Natural killer cell (primary cell): ENCODE results near the gene FAM3D. TPM values are rescaled to one million over a fixed set of nuclear protein-coding genes. Genes with fewer than 3 reads are reported as not detected.

Experiments
- ATAC-seq, 3 donors: fragments of 150-1000 bp in 2 of 3; fragments of 200-7000 bp in 1 of 3; cut with Tn5 transposase; 1 replicate in 1 of 3; 2 replicates in 2 of 3; pipeline ENCODE4 v1.10.0; 2021; ENCODE audit warnings: mild to moderate bottlenecking in 2 of 3, moderate library complexity in 2 of 3
- DNase-seq, 2 donors: peaks; one replicate each; pipeline versions ENCODE4 v3.0.0 to v3.0.0-alpha.2; 2013 to 2021; ENCODE audit warnings: mixed read lengths in 1 of 2
- H3K27ac ChIP-seq: one replicate; pipeline ENCODE4 v1.5.1; 2013; ENCODE audit warnings: mild to moderate bottlenecking, low read length
- H3K27me3 ChIP-seq: one replicate; pipeline ENCODE4 v1.6.1; 2013; ENCODE audit warnings: low read length; ENCODE audit not compliant: control insufficient read depth, insufficient read depth
- H3K36me3 ChIP-seq: one replicate; pipeline ENCODE4 v1.6.1; 2013; ENCODE audit warnings: low read length; ENCODE audit not compliant: control insufficient read depth, insufficient read depth
- H3K4me1 ChIP-seq: one replicate; pipeline ENCODE4 v1.6.1; 2013; ENCODE audit warnings: low read length; ENCODE audit not compliant: control insufficient read depth, insufficient read depth
- H3K4me3 ChIP-seq: one replicate; pipeline ENCODE4 v1.5.1; 2013; ENCODE audit warnings: low read length
- H3K9me3 ChIP-seq: one replicate; pipeline ENCODE4 v1.6.1; 2013; ENCODE audit warnings: low read length; ENCODE audit not compliant: control insufficient read depth, insufficient read depth
- H3K27ac Mint-ChIP-seq, 2 donors: one replicate each; pipeline ENCODE4 v1.8.0; 2022; ENCODE audit warnings: mild to moderate bottlenecking in 2 of 2, mixed read lengths in 2 of 2, moderate library complexity in 1 of 2
- H3K27me3 Mint-ChIP-seq, 2 donors: one replicate each; pipeline ENCODE4 v1.8.0; 2022; ENCODE audit warnings: low read depth in 2 of 2, mixed read lengths in 2 of 2
- H3K36me3 Mint-ChIP-seq: one replicate; pipeline ENCODE4 v1.8.0; 2022; ENCODE audit warnings: mixed read lengths
- H3K4me1 Mint-ChIP-seq, 2 donors: one replicate each; pipeline ENCODE4 v1.8.0; 2022; ENCODE audit warnings: mixed read lengths in 2 of 2
- H3K4me3 Mint-ChIP-seq: one replicate; pipeline ENCODE4 v1.8.0; 2022; ENCODE audit warnings: mild to moderate bottlenecking, moderate library complexity, mixed read lengths
- H3K9me3 Mint-ChIP-seq, 2 donors: one replicate each; pipeline ENCODE4 v1.8.0; 2022; ENCODE audit warnings: mixed read lengths in 2 of 2
- WGBS: methylation state at CpG from one replicate; pipeline ENCODE4 v1.1.7; 2013; ENCODE audit warnings: missing lambda C conversion rate; ENCODE audit not compliant: insufficient coverage; 5-methylcytosine and 5-hydroxymethylcytosine counted together
- intact Hi-C: fragments of 100-400 bp; cut with micrococcal nuclease; formaldehyde crosslinking; loops from one replicate; pipeline ENCODE4 v1.14.2; 2022
- total RNA-seq, 4 donors: library from RNA; stranded (reverse); fragments of 120-200 nt in 1 of 4; gene quantifications; one replicate each; pipeline versions ENCODE4 v1.2.3 to v1.2.4, GENCODE V29; 2013 to 2022
- TF ChIP-seq, protein P1 (sequence below): fragments of 200-600 bp; IDR thresholded peaks from one replicate; pipeline ENCODE4 v1.8.0; 2022; ENCODE audit warnings: antibody characterized with exemption

Gene FAM3D
- total RNA-seq, 3 donors from 2014 or later (not counting 1 experiment from before 2014, with no cell fraction given), result not detected

- no peaks in the 10 kb centered on the region for H3K4me1 Mint-ChIP-seq
- Histone ChIP-seq H3K9me3 (no peaks in the 10 kb centered on the region), H3K27me3 (no peaks in the 10 kb centered on the region), H3K4me1 (no peaks in the 10 kb centered on the region), H3K36me3 (no peaks in the 10 kb centered on the region), H3K27ac (no peak overlapping the region), H3K4me3 (no peak overlapping the region)
- intact Hi-C loops, result no loop called here
- ATAC-seq, result no peak
- peaks cover 2 to 3% of the 10 kb centered on the region in 2 donors for H3K9me3 Mint-ChIP-seq
- DNase-seq, result no peak
- H3K36me3 Mint-ChIP-seq, result no peaks in the 10 kb centered on the region
- H3K4me3 Mint-ChIP-seq, result no peak overlapping the region
- 100% methylated on average over 1 of the region's 1 CpG for WGBS
- peaks cover 0 to 9% of the 10 kb centered on the region in 2 donors for H3K27me3 Mint-ChIP-seq
- TF ChIP-seq, protein P1, sequence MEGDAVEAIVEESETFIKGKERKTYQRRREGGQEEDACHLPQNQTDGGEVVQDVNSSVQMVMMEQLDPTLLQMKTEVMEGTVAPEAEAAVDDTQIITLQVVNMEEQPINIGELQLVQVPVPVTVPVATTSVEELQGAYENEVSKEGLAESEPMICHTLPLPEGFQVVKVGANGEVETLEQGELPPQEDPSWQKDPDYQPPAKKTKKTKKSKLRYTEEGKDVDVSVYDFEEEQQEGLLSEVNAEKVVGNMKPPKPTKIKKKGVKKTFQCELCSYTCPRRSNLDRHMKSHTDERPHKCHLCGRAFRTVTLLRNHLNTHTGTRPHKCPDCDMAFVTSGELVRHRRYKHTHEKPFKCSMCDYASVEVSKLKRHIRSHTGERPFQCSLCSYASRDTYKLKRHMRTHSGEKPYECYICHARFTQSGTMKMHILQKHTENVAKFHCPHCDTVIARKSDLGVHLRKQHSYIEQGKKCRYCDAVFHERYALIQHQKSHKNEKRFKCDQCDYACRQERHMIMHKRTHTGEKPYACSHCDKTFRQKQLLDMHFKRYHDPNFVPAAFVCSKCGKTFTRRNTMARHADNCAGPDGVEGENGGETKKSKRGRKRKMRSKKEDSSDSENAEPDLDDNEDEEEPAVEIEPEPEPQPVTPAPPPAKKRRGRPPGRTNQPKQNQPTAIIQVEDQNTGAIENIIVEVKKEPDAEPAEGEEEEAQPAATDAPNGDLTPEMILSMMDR, result no peak
- no peak overlapping the region for H3K27ac Mint-ChIP-seq
Measured at GRCh38 chr3:58691997-58692396, 25.4 kb upstream of the FAM3D start.

DNA sequence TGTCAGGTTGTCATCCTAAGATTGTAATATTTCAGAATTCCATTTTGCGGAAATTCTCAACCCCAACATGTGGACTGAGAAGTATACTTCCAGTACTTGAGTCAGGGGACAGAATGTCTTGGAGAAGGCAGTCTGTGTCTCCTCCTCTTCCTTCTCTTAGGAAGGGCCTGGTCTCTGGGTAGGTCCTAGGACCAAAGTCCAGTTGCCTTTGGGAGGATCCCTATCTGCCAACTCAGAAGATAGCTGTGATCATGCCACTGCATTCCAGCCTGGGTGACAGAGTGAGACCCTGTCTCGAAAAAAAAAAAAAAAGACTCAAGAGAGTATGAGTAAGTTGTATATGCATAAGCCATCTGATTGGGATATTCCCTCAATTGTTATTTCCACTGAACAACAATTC is 23.9 kb upstream of the FAM3D start:
- Histone ChIP-seq H3K36me3 (no peaks in the 10 kb centered on the region), H3K9me3 (no peaks in the 10 kb centered on the region), H3K4me1 (no peaks in the 10 kb centered on the region), H3K27ac (no peak overlapping the region), H3K27me3 (no peaks in the 10 kb centered on the region), H3K4me3 (no peak overlapping the region)
- ATAC-seq (no peak), DNase-seq (no peak)
- TF ChIP-seq, protein P1, result no peak
- H3K4me3 Mint-ChIP-seq, result no peak overlapping the region
- no peak overlapping the region for H3K27ac Mint-ChIP-seq
- intact Hi-C loops, result no loop called here
- no peaks in the 10 kb centered on the region for H3K4me1 Mint-ChIP-seq
- peaks cover 0 to 9% of the 10 kb centered on the region in 2 donors for H3K27me3 Mint-ChIP-seq
- peaks cover 2 to 3% of the 10 kb centered on the region in 2 donors for H3K9me3 Mint-ChIP-seq
- WGBS, result 94% methylated on average over 2 of the region's 2 CpGs
- H3K36me3 Mint-ChIP-seq, result no peaks in the 10 kb centered on the region

DNA sequence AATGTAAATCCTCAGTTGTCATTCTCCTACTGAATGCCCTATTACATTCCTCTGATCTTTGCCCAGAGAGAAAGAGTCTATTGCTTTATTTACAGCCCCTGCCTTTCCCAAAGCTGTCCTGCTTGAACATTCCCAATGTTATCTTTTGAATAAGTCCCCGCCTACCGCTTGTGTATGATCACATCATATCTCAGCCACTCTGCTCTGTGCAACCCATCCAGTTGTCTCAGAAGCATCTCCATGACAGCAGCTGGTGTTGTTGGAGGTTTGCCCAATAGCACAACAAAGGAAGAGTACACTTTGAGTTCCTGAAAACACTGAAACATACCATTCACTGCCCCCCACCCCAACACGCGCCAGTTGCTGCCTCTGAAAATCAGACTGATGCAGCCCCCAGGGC is 22.0 kb upstream of the FAM3D start:
- 87% methylated on average over 4 of the region's 4 CpGs for WGBS
- Mint-ChIP-seq H3K27me3 (peaks cover 0 to 9% of the 10 kb centered on the region in 2 donors), H3K36me3 (no peaks in the 10 kb centered on the region), H3K9me3 (peaks cover 2 to 3% of the 10 kb centered on the region in 2 donors), H3K4me1 (no peaks in the 10 kb centered on the region), H3K27ac (no peak overlapping the region), H3K4me3 (no peak overlapping the region)
- no peaks in the 10 kb centered on the region for H3K4me1 ChIP-seq
- H3K27me3 ChIP-seq, result no peaks in the 10 kb centered on the region
- H3K9me3 ChIP-seq, result no peaks in the 10 kb centered on the region
- no peak for ATAC-seq
- no peak for DNase-seq
- H3K27ac ChIP-seq, result no peak overlapping the region
- H3K36me3 ChIP-seq, result no peaks in the 10 kb centered on the region
- H3K4me3 ChIP-seq, result no peak overlapping the region
- intact Hi-C loops, result no loop called here
- TF ChIP-seq, protein P1, result no peak

- Histone ChIP-seq H3K27ac (no peak overlapping the region), H3K36me3 (no peaks in the 10 kb centered on the region), H3K9me3 (no peaks in the 10 kb centered on the region), H3K4me3 (no peak overlapping the region), H3K27me3 (no peaks in the 10 kb centered on the region), H3K4me1 (no peaks in the 10 kb centered on the region)
- peaks cover 2 to 3% of the 10 kb centered on the region in 2 donors for H3K9me3 Mint-ChIP-seq
- H3K27ac Mint-ChIP-seq, result no peak overlapping the region
- no peaks in the 10 kb centered on the region for H3K36me3 Mint-ChIP-seq
- no peaks in the 10 kb centered on the region for H3K4me1 Mint-ChIP-seq
- TF ChIP-seq, protein P1, result no peak
- 86% methylated on average over 4 of the region's 4 CpGs for WGBS
- no peak for DNase-seq
- no peak overlapping the region for H3K4me3 Mint-ChIP-seq
- peaks cover 0 to 9% of the 10 kb centered on the region in 2 donors for H3K27me3 Mint-ChIP-seq
- intact Hi-C loops, result no loop called here
- ATAC-seq, result no peak
Measured at GRCh38 chr3:58686847-58687246, 20.3 kb upstream of the FAM3D start.
